ENCODE data around the gene CCBE1. TPM values are rescaled to one million over a fixed set of nuclear protein-coding genes. Genes with fewer than 3 reads are reported as not detected.

The CCBE1 gene
- polyA plus RNA-seq, 4 donors: 33.2 to 45.3 (median 40.1) TPM

DNA sequence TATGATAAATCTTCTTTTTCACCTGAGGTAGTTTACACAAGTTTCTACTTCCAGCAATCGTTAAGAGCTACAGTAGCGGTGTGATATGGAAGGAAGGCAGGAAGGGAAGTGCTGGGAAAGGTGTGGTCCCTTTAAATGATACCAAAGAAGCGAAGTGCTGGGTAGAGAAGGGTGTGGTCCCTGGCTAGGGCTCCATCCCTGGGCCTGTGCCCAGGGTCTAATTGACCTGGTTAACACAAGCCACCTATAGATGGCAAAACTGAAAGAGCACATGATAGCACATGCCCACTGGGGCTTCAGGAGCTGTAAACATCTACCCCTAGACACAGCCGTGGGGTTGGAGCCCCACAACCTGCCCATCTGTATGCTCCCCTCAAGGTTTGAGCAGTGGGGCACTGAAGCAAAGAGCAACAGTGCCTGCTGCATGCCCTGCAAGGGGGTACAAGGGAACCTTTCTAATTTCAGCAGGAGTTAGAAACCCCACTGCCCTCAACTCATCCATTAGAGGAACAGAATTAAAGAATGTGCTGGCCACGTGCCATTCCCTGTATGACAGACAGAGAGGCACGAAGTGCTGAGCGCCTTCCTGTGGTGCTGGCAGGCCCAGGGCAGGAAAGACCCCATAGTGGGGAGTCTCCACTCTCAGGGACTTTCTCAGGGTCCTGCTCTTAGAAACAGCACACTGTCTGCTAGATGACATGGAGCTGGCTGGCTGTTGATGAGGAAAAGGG, 185.0 kb downstream of the CCBE1 start:
- no peak for DNase-seq (ENCODE audit: low read depth in 4 of 4, low spot score in 2 of 4)

- DNase-seq (ENCODE audit: low read depth in 4 of 4, low spot score in 2 of 4): no peak
These were observed 187.5 kb downstream of the CCBE1 start for GRCh38 chr18:59509481-59510442.

DNA sequence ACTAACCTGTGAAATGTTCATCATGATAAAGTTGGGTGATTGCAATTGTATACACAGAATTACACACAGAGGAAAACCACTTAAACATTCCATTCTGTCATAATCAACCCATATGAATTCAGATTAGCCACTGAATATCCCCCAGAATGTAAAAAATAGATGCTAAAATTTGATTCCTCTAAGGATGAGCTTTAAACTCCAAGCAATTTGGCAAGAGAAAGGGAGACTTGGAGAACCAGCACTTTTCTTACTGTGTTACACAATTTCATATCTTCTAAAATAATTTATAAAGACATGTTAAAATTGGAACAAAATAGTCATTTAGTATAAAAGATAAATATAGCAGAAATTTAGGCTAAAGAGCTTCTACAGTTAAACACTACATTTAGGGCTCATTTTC, 191.9 kb downstream of the CCBE1 start:
- no peak for DNase-seq (ENCODE audit: low read depth in 4 of 4, low spot score in 2 of 4)

DNA sequence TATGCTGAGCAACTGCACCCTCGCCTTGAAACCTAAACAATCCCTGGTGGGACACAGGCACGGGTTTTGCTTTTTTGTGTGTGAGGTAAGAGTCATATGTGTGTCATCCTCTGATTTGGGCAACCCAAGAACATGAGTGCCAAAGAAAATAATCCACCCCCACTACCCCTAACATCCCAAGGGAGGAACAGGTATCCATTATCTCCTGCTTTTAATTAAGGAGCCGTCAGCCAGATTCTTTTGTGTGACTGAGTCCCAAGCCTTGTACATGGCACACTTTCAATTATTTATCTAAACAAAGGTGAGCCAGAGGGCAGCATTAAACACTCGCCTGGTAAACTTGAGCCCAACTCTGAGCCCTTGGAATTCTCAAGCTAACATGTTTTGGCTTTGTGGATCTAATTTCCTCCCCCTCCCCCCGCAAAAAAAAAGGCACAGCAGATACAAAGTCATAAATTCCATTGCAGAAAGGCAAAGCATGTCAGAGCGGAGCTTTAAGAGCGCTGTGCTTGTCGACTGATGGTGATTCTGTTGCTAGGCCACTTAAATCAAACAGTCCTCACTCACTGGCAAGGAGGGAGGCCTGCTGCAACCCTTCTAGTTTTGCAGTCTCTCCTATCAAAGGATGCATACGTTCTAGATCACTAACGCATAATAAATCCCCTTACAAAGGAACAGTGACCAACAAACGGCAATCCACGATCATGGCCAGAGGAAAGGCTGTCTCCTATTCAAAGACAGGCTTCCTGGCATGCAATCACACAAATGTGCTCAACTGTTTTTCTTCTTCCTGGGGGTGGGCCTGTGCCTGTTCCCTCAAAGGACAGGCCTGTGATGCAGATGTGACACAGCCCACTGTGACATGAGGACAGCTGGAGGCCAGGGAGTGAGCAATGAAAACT, 194.7 kb downstream of the CCBE1 start:
- peak; percentile 75 to 89 (median 82) for DNase-seq (ENCODE audit: low read depth in 4 of 4, low spot score in 2 of 4)

GRCh38 chr18:59501920-59502273, 195.3 kb downstream of the CCBE1 start:
- DNase-seq (ENCODE audit: low read depth in 4 of 4, low spot score in 2 of 4): peak in 1 of 4 donors; percentile 45

GRCh38 chr18:59500765-59501164, 196.5 kb downstream of the CCBE1 start:
- no peak for DNase-seq (ENCODE audit: low read depth in 4 of 4, low spot score in 2 of 4)

- DNase-seq (ENCODE audit: low read depth in 4 of 4, low spot score in 2 of 4): no peak
These were observed 198.6 kb downstream of the CCBE1 start for GRCh38 chr18:59498506-59499086.

DNA sequence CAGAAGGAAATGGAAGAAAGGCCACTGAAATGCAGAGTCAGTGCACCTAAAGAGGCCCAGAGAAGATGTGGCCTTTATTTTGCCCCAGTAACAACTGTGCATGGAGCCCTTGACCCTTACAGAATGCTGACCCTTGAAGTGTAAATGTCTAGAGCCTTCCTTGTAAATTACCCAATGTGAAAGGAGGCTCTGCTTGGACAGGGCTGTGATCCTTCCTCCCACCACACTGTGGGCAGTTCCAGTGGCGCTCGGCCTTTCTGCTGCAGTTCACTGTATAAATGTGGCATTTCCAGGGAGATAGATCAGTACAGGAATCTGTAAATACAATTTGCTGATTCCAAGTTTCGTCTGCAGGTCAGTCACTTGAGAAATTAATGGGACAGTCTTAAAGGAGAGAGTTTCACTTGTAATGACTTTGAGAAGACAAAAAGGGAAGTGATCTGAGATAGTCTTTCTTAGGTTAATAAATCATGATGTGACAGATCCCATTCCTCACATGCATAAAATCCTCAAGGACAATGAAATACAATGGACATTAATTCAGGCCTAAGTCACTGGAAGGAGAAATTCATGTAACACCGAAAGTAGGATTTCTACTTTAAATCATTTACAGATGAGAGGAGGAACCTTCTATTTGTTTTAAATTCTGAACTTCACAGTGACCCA, 204.3 kb downstream of the CCBE1 start:
- DNase-seq (ENCODE audit: low read depth in 4 of 4, low spot score in 2 of 4): peak in 1 of 4 donors; percentile 35

DNA sequence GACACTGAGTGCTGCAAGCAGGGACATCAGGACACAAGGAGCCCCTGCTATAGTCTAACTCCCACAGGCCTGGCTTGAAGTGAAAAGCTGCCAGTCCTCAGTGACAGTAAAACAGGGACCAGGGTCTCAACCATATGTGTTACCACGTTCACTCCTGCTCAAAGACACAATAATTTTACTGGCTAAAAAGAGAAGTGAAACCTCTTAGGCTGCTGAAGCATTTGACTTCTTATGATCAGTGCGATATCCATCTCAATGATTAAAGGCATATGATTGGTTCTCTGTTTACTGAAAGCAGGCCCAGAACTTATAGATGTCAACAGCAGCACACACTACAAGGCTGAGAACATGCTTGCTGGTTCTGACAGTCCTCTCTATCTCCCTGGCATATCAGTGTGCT, 208.3 kb downstream of the CCBE1 start:
- no peak for DNase-seq (ENCODE audit: low read depth in 4 of 4, low spot score in 2 of 4)

DNA sequence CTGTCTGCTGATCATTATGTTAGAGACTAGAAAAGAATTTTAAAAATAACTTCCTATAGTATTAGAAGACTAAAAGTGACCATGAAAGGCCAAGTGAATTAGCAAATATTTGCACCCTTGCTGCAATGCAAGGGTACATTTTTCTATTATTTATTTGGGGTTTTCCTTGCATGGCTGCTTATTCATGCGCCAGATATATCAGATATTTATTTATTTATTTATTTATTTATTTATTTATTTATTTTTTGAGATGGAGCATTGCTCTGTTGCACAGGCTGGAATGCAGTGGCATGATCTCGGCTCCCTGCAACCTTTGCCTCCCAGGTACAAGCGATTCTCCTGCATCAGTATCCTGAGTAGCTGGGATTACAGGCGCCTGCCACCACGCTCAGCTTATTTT, 211.8 kb downstream of the CCBE1 start:
- DNase-seq (ENCODE audit: low read depth in 4 of 4, low spot score in 2 of 4): no peak

DNA sequence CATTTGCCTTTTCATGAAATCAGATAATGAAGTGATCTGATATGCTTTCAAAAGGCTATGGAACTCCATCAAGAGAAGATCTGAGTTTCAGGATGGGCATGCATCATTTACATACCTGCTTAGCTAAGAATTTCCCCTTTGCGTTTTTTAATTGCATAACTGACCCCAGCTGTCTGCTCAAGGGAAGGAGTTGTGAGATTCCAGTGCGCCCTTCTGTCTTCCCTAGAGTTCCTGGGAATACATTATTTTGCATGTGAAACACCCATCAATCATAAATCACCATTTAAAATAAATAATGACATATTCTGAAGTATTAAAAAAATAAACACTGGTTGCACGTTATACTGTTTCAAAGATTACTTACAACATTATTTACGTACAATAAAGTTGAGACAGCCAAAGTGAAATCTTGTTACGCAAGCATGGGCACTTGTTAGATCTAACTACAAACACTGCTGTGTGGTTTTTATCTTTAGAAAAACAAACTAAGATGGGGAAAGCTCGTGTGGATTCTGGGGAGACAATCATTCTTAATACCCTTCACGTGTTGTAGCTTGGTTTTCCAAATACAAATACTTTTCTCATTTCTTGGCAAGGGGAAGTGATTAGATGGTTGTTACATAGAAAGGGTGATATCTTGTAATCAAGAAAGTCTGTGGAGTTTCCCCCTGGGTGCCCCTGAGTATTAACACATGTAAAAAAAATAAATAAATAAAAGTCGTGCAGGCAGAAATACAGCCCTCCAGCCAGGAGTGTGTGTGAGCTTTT, 212.5 kb downstream of the CCBE1 start:
- DNase-seq (ENCODE audit: low read depth in 4 of 4, low spot score in 2 of 4): no peak

GRCh38 chr18:59484131-59484530, 213.1 kb downstream of the CCBE1 start:
- no peak for DNase-seq (ENCODE audit: low read depth in 4 of 4, low spot score in 2 of 4)

DNA sequence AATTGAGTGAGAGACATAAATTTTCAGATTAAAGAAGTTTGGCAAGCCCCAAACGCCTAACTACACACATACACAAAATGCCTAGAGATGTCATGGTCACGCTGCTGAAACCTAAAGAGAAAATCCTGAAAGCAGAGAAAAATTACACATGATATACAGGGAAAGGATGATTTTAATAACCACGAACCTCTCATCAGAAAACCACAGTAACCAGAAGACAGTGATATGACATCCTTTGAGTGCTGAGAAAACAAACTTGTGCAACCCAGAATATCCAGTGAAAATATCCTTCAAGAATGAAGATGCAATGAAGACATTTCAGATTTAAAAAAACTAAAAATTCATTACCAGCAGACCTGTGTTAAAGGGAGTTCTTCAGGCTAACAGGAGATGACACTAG, 215.8 kb downstream of the CCBE1 start:
- no peak for DNase-seq (ENCODE audit: low read depth in 4 of 4, low spot score in 2 of 4)

- DNase-seq (ENCODE audit: low read depth in 4 of 4, low spot score in 2 of 4): no peak
These were observed 217.4 kb downstream of the CCBE1 start for GRCh38 chr18:59479776-59480175.

DNA sequence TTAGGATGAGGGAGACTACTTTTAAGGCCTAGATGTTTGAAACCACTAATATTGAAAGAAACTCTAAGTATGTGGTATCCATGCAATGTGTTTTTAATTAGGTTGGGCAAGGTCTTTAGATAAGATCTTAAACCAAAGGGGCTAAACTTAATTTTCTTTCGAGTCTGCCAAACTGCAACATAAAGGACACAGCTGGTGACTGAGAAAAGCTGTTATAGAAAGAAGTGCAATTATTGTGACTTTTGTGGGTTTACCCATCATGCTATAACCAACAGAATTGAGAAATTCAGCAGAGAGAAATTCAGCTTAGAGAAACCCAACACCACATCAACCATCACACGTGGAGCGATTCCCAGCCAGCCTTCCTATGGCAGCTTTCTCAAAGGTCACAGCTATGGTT, 218.6 kb downstream of the CCBE1 start:
- no peak for DNase-seq (ENCODE audit: low read depth in 4 of 4, low spot score in 2 of 4)

DNA sequence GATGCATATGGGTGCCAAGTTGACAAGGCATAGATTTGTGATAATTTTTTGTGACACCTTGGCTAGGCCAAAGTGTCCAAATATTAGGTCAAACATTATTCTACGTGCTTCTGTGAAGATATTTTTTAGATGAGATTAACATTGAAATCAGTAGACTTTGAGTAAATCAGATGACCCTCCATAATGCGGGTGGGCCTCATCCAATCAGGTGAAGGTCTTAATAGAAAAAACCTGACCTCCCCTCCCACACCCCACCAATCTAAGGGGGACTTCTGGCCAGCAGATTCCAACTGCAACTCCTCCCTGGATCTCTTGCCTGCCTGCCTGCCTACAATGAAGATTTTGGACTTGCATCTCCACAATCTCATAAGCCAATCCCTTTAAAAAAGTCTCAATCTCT, 219.4 kb downstream of the CCBE1 start:
- DNase-seq (ENCODE audit: low read depth in 4 of 4, low spot score in 2 of 4): no peak

DNA sequence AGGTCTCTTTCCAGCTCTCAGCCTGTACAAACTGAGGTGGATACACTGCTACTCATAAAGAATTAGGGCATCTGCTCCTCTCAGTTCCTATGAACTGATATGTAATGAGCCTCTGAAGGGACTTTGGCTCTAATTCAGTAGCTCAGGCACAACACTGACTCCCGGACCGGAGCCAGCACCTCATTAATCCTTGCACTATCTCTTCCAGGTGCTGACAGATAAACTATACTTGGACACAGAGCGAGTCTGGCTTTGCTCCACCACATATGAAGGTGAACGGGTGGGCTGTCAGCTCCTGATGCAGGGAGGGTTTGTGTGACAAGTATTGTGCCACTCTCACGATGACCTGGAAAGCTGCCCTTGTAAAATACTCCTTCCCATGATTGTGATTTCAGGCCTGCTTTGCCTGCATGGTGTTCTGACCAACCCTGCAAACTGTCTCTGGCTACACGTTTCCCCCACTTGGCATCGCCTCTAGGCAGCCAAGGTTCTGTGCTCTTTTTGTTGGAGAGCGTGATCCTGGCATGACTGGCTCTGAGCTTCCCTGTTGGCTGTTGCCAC, 226.6 kb downstream of the CCBE1 start:
- no peak for DNase-seq (ENCODE audit: low read depth in 4 of 4, low spot score in 2 of 4)

DNA sequence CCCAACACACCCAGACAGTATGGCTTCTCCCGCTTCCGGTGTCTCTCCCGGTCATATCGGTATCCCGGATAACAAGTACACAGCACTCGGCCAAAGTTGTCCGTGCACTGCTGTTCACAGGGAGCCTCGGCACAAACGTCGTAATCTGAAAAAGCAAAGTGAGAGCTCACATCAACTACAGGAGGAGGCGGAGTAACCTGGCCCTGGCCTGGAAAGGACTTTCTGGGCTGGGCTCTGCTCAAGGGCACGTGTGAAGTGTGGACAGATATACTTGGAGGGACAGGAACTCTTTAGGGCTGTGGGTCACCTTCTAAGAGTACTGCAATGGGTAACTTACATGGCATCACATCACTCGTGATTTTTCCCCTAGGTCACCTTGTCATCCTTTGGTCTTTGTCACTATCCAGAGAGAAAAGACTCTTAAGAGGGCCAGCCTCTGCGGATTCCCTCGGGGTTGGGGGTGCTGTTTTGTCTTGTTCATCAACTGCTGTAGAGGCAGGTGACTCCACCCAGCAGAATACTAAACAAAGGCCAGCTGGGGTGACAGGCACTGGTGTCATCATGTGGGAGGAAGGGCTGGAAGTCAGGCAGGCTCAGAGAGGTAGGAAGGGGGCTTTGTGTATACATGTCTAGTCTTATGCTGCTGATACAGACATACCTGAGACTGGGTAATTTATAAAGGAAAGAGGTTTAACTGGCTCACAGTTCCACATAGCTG, 227.6 kb downstream of the CCBE1 start:
- DNase-seq (ENCODE audit: low read depth in 4 of 4, low spot score in 2 of 4): no peak

Data from left renal cortex interstitium (tissue), 4 donors.